Neutrophil (primary cell): Measurements from ENCODE around the gene ALOX5.
"Not testable (repeated sequence)": the region's sequence is repeated elsewhere in the genome, so short reads cannot be mapped to it uniquely, and the experiment has no call there.

Source experiments
- H3K27ac ChIP-seq: fragments of 200-600 bp; sonication (generic); 2 replicates; pipeline ENCODE4 v1.5.1; 2016; ENCODE audit warnings: mild to moderate bottlenecking, moderate library complexity
- H3K27me3 ChIP-seq: fragments of 200-600 bp; sonication (generic); 2 replicates; pipeline ENCODE4 v1.6.0; 2016; ENCODE audit warnings: mild to moderate bottlenecking
- H3K36me3 ChIP-seq: fragments of 200-600 bp; sonication (generic); 2 replicates; pipeline ENCODE4 v1.5.1; 2017
- H3K4me1 ChIP-seq, 2 experiments: fragments of 200-600 bp in 1 of 2; sonication (generic) in 1 of 2; 1 replicate in 1 of 2; 2 replicates in 1 of 2; pipeline versions ENCODE4 v1.5.1 to v1.6.1; 2013 to 2016; ENCODE audit warnings: low read depth in 1 of 2, low read length in 1 of 2, mild to moderate bottlenecking in 1 of 2, moderate library complexity in 1 of 2; ENCODE audit not compliant: control insufficient read depth in 1 of 2, insufficient read depth in 1 of 2
- H3K4me3 ChIP-seq, 2 experiments: fragments of 200-600 bp in 1 of 2; sonication (generic) in 1 of 2; 1 replicate in 1 of 2; 2 replicates in 1 of 2; pipeline ENCODE4 v1.5.1; 2013 to 2016; ENCODE audit warnings: low read depth in 1 of 2, low read length in 1 of 2, mild to moderate bottlenecking in 1 of 2, moderate library complexity in 1 of 2
- H3K9me3 ChIP-seq: fragments of 200-600 bp; sonication (generic); 2 replicates; pipeline ENCODE4 v1.5.1; 2016
- TF ChIP-seq, protein P1 (sequence below): fragments of 200-600 bp; sonication (generic); IDR thresholded peaks from 2 replicates; pipeline ENCODE4 v1.5.1; 2016; ENCODE audit warnings: antibody characterized with exemption

The ALOX5 gene

DNA sequence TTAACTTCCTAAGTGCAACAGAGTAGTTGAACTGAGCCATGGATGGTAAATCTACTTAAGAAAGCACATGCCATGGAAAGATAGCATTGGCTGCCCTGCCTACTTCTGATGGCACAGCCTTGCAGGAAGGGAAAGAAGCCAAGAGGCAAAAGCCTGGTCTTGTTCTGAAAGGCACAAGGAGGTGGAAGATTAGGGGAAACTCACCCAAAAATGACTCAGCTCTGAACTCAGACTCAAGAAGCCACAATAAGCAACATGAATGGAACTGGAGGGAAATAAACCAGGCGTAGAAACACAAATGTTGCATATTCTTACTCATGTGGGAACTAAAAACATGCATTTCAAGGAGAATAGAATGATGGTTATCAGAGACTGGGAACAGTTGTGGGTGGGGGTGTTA is 20.8 kb upstream of the ALOX5 start:
- H3K9me3 ChIP-seq: no peaks in the 10 kb centered on the region
- H3K27me3 ChIP-seq: peaks cover 5% of the 10 kb centered on the region
- no peaks in the 10 kb centered on the region for H3K36me3 ChIP-seq
- TF ChIP-seq, protein P1, sequence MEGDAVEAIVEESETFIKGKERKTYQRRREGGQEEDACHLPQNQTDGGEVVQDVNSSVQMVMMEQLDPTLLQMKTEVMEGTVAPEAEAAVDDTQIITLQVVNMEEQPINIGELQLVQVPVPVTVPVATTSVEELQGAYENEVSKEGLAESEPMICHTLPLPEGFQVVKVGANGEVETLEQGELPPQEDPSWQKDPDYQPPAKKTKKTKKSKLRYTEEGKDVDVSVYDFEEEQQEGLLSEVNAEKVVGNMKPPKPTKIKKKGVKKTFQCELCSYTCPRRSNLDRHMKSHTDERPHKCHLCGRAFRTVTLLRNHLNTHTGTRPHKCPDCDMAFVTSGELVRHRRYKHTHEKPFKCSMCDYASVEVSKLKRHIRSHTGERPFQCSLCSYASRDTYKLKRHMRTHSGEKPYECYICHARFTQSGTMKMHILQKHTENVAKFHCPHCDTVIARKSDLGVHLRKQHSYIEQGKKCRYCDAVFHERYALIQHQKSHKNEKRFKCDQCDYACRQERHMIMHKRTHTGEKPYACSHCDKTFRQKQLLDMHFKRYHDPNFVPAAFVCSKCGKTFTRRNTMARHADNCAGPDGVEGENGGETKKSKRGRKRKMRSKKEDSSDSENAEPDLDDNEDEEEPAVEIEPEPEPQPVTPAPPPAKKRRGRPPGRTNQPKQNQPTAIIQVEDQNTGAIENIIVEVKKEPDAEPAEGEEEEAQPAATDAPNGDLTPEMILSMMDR: no peak
- no peak overlapping the region for H3K4me3 ChIP-seq
- H3K4me1 ChIP-seq: no peaks in the 10 kb centered on the region
- H3K27ac ChIP-seq: no peak overlapping the region

DNA sequence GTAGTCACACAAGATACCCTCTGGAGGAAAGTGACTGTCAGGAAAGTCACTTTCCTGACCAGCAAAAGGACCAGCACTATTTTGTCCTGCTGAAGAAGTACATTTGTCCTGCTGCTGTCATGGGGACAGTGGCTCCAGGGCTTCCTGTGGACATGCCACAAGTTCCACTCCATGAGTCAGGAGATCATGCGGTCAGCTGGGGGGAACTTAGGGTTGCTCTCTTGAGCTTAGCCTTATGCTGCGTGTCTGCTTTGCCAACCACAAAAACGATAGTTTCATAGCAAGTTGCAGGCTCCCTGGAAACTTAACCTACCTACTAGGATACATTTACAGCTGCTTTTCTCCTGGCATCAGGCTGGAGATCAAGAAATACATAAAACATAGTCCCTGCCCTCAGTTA is 19.8 kb upstream of the ALOX5 start:
- no peak overlapping the region for H3K4me3 ChIP-seq
- no peaks in the 10 kb centered on the region for H3K9me3 ChIP-seq
- H3K27ac ChIP-seq: no peak overlapping the region
- H3K36me3 ChIP-seq: no peaks in the 10 kb centered on the region
- H3K4me1 ChIP-seq: no peaks in the 10 kb centered on the region
- peaks cover 5% of the 10 kb centered on the region for H3K27me3 ChIP-seq
- TF ChIP-seq, protein P1: no peak

DNA sequence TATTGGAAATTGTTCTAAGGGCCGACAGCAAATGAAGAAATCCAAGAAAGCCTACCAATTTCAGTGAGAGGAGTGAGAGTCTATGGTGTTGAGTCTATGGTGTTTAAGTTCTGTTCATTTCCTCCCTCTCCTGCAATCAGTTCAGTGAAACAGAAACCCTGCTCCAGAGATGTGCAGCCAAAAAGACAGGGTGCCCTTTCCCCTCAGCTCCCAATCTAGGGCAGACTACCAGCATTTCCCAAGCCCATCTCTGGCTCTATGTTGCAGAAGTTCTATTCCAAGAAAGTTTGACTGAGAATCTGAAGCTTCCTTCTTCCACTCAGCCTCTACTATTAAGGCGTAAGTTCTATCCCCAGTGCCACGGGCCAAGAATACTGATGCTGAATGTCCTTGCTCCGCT is 18.5 kb upstream of the ALOX5 start:
- H3K9me3 ChIP-seq: no peaks in the 10 kb centered on the region
- H3K4me3 ChIP-seq: no peak overlapping the region
- TF ChIP-seq, protein P1: no peak
- no peaks in the 10 kb centered on the region for H3K36me3 ChIP-seq
- peaks cover 5% of the 10 kb centered on the region for H3K27me3 ChIP-seq
- H3K27ac ChIP-seq: no peak overlapping the region
- H3K4me1 ChIP-seq: no peaks in the 10 kb centered on the region

DNA sequence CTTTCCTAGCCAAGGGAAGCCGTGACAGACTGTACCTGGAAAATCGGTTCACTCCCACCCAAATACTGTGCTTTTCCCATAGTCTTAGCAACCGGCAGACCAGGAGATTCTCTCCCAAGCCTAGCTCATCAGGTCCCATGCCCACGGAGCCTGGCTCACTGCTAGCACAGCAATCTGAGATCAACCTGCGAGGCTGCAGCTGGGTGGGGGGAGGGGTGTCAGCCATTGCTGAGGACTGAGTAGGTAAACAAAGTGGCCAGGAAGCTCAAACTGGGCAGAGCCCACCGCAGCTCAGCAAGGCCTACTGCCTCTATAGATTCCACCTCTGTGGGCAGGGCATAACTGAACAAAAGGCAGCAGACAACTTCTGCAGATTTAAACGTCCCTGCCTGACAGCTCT is 15.1 kb upstream of the ALOX5 start:
- H3K27ac ChIP-seq, H3K27me3 ChIP-seq, H3K4me3 ChIP-seq: not testable (repeated sequence)

DNA sequence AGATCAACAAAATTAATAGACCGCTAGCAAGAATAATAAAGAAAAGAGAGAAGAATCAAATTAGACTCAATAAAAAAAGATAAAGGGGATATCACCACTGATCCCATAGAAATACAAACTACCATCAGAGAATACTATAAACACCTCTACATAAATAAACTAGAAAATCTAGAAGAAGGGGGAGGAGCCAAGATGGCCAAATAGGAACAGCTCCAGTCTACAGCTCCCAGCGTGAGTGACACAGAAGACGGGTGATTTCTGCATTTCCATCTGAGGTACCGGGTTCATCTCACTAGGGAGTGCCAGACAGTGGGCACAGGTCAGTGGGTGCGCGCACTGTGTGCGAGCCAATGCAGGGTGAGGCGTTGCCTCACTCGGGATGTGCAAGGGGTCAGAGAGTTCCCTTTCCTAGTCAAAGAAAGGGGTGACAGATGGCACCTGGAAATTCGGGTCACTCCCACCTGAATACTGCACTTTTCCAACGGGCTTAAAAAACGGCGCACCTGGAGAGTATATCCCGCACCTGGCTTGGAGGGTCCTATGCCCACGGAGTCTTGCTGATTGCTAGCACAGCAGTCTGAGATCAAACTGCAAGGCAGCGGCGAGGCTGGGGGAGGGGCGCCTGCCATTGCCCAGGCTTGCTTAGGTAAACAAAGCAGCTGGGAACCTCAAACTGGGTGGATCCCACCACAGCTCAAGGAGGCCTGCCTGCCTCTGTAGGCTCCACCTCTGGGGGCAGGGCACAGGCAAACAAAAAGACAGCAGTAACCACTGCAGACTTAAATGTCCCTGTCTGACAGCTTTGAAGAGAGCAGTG is 11.8 kb upstream of the ALOX5 start:
- H3K36me3 ChIP-seq, H3K27me3 ChIP-seq, H3K4me1 ChIP-seq, H3K4me3 ChIP-seq, H3K9me3 ChIP-seq, H3K27ac ChIP-seq: not testable (repeated sequence)

More for the DNA sequence above, 15.1 kb upstream of the ALOX5 start:
- not testable (repeated sequence) for H3K9me3 ChIP-seq, H3K36me3 ChIP-seq, H3K4me1 ChIP-seq

DNA sequence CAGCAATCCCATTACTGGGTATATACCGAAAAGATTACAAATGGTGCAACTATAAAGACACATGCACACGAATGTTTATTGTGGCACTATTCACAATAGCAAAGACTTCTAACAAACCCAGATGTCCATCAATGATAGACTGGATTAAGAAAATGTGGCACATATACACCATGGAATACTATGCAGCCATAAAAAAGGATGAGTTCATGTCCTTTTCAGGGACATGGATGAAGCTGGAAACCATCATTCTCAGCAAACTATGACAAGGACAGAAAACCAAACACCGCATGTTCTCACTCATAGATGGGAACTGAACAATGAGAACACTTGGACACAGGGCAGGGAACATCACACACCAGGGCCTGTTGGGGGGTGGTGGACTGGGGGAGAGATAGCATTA is 6.4 kb upstream of the ALOX5 start:
- peaks cover 29% of the 10 kb centered on the region for H3K27me3 ChIP-seq
- not testable (repeated sequence) for H3K9me3 ChIP-seq, H3K4me3 ChIP-seq, H3K27ac ChIP-seq, H3K4me1 ChIP-seq, H3K36me3 ChIP-seq

DNA sequence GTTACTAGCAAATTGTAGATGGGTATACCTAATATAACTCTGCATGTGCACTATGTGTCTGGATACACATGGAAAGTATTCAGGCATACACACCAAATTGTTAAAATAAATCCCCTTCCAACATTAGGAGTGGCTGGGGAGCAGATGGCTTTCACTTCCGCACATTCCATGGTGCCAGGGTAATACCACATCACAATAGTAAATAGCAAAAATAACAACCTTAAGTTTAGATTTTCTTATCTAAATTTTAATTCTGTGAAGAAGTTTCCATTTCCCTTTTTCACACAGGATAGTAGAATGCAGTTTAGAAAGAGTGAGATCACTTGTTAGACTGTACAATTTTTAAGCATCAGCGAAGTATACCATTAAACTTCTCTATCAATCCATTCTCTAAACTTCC is 5.8 kb upstream of the ALOX5 start:
- Histone ChIP-seq H3K4me1 (peaks cover 4 to 5% of the 10 kb centered on the region in 2 experiments), H3K27me3 (peaks cover 35% of the 10 kb centered on the region), H3K4me3 (no peak overlapping the region), H3K27ac (no peak overlapping the region), H3K36me3 (no peaks in the 10 kb centered on the region), H3K9me3 (no peaks in the 10 kb centered on the region)
- TF ChIP-seq, protein P1: no peak
